ENCODE measurements around the gene TTC21B. TPM values are rescaled to one million over a fixed set of nuclear protein-coding genes. Genes with fewer than 3 reads are reported as not detected.

The TTC21B gene
- total RNA-seq, 4 donors from 2014 or later = 26.2 to 38.1 (median 30.7) TPM

GRCh38 chr2:165874445-165875039 lies 79.0 kb downstream of the TTC21B start:
- TF ChIP-seq, protein P1, sequence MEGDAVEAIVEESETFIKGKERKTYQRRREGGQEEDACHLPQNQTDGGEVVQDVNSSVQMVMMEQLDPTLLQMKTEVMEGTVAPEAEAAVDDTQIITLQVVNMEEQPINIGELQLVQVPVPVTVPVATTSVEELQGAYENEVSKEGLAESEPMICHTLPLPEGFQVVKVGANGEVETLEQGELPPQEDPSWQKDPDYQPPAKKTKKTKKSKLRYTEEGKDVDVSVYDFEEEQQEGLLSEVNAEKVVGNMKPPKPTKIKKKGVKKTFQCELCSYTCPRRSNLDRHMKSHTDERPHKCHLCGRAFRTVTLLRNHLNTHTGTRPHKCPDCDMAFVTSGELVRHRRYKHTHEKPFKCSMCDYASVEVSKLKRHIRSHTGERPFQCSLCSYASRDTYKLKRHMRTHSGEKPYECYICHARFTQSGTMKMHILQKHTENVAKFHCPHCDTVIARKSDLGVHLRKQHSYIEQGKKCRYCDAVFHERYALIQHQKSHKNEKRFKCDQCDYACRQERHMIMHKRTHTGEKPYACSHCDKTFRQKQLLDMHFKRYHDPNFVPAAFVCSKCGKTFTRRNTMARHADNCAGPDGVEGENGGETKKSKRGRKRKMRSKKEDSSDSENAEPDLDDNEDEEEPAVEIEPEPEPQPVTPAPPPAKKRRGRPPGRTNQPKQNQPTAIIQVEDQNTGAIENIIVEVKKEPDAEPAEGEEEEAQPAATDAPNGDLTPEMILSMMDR (IDR thresholded peaks at IDR 0.05; ENCODE audit: low read depth) = no peak

- TF ChIP-seq, protein P1 (IDR thresholded peaks at IDR 0.05; ENCODE audit: low read depth) = no peak
Observed at GRCh38 chr2:165872101-165872791, 81.3 kb downstream of the TTC21B start.

DNA sequence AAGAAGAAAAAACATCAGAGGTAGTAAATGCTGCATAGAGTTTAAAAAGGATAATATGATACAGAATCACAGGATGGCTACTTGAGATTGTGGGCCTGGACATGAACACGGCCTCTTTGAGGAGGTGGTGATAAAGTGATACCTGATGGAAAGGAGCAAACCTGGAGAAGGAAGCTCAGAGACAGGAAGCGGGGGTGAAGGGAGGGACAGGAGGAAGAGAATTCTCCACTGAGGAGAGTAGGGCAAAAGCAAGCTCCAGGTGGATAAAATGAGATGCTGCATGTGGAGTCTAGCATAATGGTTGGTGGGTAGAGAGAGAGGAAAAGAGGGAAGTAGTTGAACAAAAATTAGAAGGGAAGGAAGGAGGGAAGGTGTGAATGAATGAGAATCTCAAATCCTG lies 82.6 kb downstream of the TTC21B start:
- TF ChIP-seq, protein P1 (IDR thresholded peaks at IDR 0.05; ENCODE audit: low read depth) = no peak

GRCh38 chr2:165870346-165870745 lies 83.2 kb downstream of the TTC21B start:
- TF ChIP-seq, protein P1 (IDR thresholded peaks at IDR 0.05; ENCODE audit: low read depth) = no peak

- TF ChIP-seq, protein P1 (IDR thresholded peaks at IDR 0.05; ENCODE audit: low read depth) = no peak
Observed at GRCh38 chr2:165868211-165868610, 85.4 kb downstream of the TTC21B start.

DNA sequence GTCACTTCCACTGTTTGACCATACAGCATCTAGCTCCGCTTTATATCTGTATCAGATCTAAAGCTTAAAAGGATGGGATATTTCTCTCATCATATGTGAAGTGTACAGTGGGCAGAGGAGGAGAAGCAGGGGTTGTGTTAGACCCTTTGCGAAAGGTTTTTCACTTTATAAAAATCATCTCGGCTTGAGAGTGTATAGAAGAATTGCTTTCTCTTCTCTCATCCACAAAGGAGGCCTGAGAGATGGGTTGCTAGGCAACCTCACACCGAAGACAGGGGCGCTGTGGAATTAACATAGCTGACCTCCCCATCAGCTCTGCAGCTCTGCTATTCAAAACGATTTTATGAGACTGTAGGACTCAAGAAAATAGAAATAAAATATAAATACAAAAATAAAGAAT lies 89.3 kb downstream of the TTC21B start:
- TF ChIP-seq, protein P1 (IDR thresholded peaks at IDR 0.05; ENCODE audit: low read depth) = no peak

- TF ChIP-seq, protein P1 (IDR thresholded peaks at IDR 0.05; ENCODE audit: low read depth) = no peak
Observed at GRCh38 chr2:165863810-165864261, 89.7 kb downstream of the TTC21B start.
